ENCODE measurements around the gene P2RX3.

GRCh38 chr11:57345555-57346211 is 7.5 kb downstream of the P2RX3 start:
- TF ChIP-seq, protein P1, sequence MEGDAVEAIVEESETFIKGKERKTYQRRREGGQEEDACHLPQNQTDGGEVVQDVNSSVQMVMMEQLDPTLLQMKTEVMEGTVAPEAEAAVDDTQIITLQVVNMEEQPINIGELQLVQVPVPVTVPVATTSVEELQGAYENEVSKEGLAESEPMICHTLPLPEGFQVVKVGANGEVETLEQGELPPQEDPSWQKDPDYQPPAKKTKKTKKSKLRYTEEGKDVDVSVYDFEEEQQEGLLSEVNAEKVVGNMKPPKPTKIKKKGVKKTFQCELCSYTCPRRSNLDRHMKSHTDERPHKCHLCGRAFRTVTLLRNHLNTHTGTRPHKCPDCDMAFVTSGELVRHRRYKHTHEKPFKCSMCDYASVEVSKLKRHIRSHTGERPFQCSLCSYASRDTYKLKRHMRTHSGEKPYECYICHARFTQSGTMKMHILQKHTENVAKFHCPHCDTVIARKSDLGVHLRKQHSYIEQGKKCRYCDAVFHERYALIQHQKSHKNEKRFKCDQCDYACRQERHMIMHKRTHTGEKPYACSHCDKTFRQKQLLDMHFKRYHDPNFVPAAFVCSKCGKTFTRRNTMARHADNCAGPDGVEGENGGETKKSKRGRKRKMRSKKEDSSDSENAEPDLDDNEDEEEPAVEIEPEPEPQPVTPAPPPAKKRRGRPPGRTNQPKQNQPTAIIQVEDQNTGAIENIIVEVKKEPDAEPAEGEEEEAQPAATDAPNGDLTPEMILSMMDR (IDR thresholded peaks at IDR 0.05) = no peak
- TF ChIP-seq POLR2A (IDR thresholded peaks at IDR 0.05) = no peak
